ENCODE data around the gene ZNF326.

Gene ZNF326

DNA sequence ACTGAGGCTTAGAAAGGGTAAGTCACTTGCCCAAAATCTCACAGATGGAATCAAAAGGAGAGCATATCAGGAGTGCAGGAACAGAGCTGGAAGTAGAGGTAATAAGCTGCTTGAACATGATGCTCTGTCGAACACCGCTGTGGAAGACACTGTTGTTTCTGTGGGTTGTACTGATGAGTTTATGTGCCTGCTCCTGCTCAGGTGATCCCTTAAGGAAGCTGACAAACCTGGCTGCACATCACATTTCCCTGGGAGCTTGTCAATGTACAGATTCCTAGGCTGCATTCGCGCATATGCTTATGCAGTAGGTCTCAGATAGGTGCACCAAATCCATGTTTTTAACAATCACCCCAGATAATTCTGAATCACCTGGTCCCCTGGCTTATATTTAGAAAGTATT lies 79.7 kb downstream of the ZNF326 start:
- DNase-seq (ENCODE audit: low spot score), result no peak

- DNase-seq (ENCODE audit: low spot score), result no peak
Measured at GRCh38 chr1:90074970-90075391, 80.1 kb downstream of the ZNF326 start.

GRCh38 chr1:90083995-90084394 lies 89.1 kb downstream of the ZNF326 start:
- DNase-seq (ENCODE audit: low spot score), result no peak

Measured in AG08396 (cell line).